Caco-2 (cell line): ENCODE measurements around the gene SYPL1. TPM values are rescaled to one million over a fixed set of nuclear protein-coding genes. Genes with fewer than 3 reads are reported as not detected.

ENCODE experiments used
- BruUV-seq: library from RNA; stranded (reverse); fragments of 400-500 nt; replicated peaks from 2 replicates; lab custom pipeline; 2021; lab: Mats Ljungman, UMichigan
- CTCF ChIA-PET: fragments of 300-600 bp; sonication (Branson Sonifier 250); formaldehyde crosslinking; loops from one replicate; lab custom pipeline; 2022; ENCODE audit warnings: antibody characterized with exemption; lab: Charles Lee
- POLR2A ChIA-PET: fragments of 300-600 bp; sonication (Branson Sonifier 250); formaldehyde crosslinking; loops from one replicate; lab custom pipeline; 2022; ENCODE audit warnings: antibody characterized with exemption; lab: Charles Lee
- DNase-seq, 2 experiments: peaks; one replicate each; pipeline versions ENCODE4 v3.0.0 to v3.0.0-alpha.2; 2020 to 2022
- H3K27me3 ChIP-seq: replicated peaks from 2 replicates; pipeline ENCODE4 v1.6.0; 2011; ENCODE audit warnings: low read length; ENCODE audit not compliant: control insufficient read depth, insufficient read depth
- H3K36me3 ChIP-seq: 2 replicates; pipeline ENCODE4 v1.5.1; 2011; ENCODE audit warnings: low read length; ENCODE audit not compliant: control insufficient read depth, insufficient read depth
- H3K4me1 ChIP-seq: fragments of 250-450 bp; sonication (Bioruptor Pico); 2 replicates; pipeline ENCODE4 v1.5.1; 2020; ENCODE audit warnings: mild to moderate bottlenecking
- H3K4me3 ChIP-seq: 2 replicates; pipeline ENCODE4 v1.5.1; 2011; ENCODE audit warnings: low read depth, mild to moderate bottlenecking, control low read depth, low read length
- H3K9me3 ChIP-seq: fragments of 250-450 bp; sonication (Bioruptor Pico); 2 replicates; pipeline ENCODE4 v1.5.1; 2020; ENCODE audit warnings: mild to moderate bottlenecking, moderate library complexity
- H3K27ac Mint-ChIP-seq: one replicate; pipeline ENCODE4 v1.8.0; 2022; ENCODE audit warnings: mixed read lengths; ENCODE audit not compliant: unreplicated experiment
- H3K27me3 Mint-ChIP-seq: one replicate; pipeline ENCODE4 v1.8.0; 2022; ENCODE audit warnings: mixed read lengths; ENCODE audit not compliant: insufficient read depth, unreplicated experiment
- H3K36me3 Mint-ChIP-seq: one replicate; pipeline ENCODE4 v1.8.0; 2022; ENCODE audit warnings: mild to moderate bottlenecking, mixed read lengths; ENCODE audit not compliant: insufficient read depth, unreplicated experiment
- H3K4me1 Mint-ChIP-seq: one replicate; pipeline ENCODE4 v1.8.0; 2022; ENCODE audit warnings: low read depth, mixed read lengths; ENCODE audit not compliant: unreplicated experiment
- H3K4me3 Mint-ChIP-seq: one replicate; pipeline ENCODE4 v1.8.0; 2022; ENCODE audit warnings: mild to moderate bottlenecking, moderate library complexity, mixed read lengths; ENCODE audit not compliant: unreplicated experiment
- H3K9me3 Mint-ChIP-seq: one replicate; pipeline ENCODE4 v1.8.0; 2022; ENCODE audit warnings: mixed read lengths; ENCODE audit not compliant: unreplicated experiment
- CTCF ChIP-seq, 2 experiments: fragments of 200-600 bp in 1 of 2; IDR thresholded peaks; 1 replicate in 1 of 2; 2 replicates in 1 of 2; pipeline versions ENCODE4 v1.5.1 to v1.8.0; 2011 to 2022; ENCODE audit warnings: antibody characterized with exemption in 1 of 2, control low read depth in 1 of 2, inconsistent platforms in 1 of 2, low read depth in 1 of 2, low read length in 1 of 2, mild to moderate bottlenecking in 1 of 2, moderate library complexity in 1 of 2; ENCODE audit not compliant: insufficient read depth in 1 of 2, severe bottlenecking in 1 of 2, unreplicated experiment in 1 of 2
- intact Hi-C: fragments of 100-400 bp; cut with micrococcal nuclease; formaldehyde crosslinking; loops from one replicate; pipeline ENCODE4 v1.10.0; 2022; ENCODE audit not compliant: unreplicated experiment
- total RNA-seq: library from RNA; stranded (reverse); gene quantifications from 2 replicates; pipeline ENCODE4 v1.2.3, GENCODE V29; 2022

Gene SYPL1
- total RNA-seq, 1 experiment from 2014 or later: 81.0 TPM

GRCh38 chr7:106102387-106102966, 9.6 kb downstream of the SYPL1 start:
- POLR2A ChIA-PET: no interaction called here
- TF ChIP-seq CTCF (IDR thresholded peaks at IDR 0.05; ENCODE audit: insufficient read depth in 1 of 2, low read depth in 1 of 2, low read length in 1 of 2, severe bottlenecking in 1 of 2, unreplicated experiment in 1 of 2): no peak
- H3K9me3 ChIP-seq: no peaks in the 10 kb centered on the region
- Mint-ChIP-seq H3K27ac (no peak overlapping the region), H3K4me1 (peaks cover 7% of the 10 kb centered on the region), H3K36me3 (no peaks in the 10 kb centered on the region), H3K9me3 (no peaks in the 10 kb centered on the region), H3K4me3 (no peak overlapping the region), H3K27me3 (no peaks in the 10 kb centered on the region)
- no peaks in the 10 kb centered on the region; the same call in 1 of the 2 replicates for H3K36me3 ChIP-seq
- CTCF ChIA-PET: interaction anchor here (1.0 to 1.2 kb wide), 2 partner anchors 10 to 52 kb away, joined by 3 read pairs; partner anchors contain the start of gene SYPL1
- no peak overlapping the region for H3K4me3 ChIP-seq
- no TSS peak for BruUV-seq
- intact Hi-C loops: no loop called here
- no peak for DNase-seq
- H3K4me1 ChIP-seq: no peaks in the 10 kb centered on the region
- H3K27me3 ChIP-seq: no peaks in the 10 kb centered on the region

GRCh38 chr7:106101726-106102125, 10.4 kb downstream of the SYPL1 start:
- Mint-ChIP-seq H3K27ac (no peak overlapping the region), H3K36me3 (peaks cover 7% of the 10 kb centered on the region), H3K4me3 (no peak overlapping the region), H3K4me1 (peaks cover 7% of the 10 kb centered on the region), H3K27me3 (no peaks in the 10 kb centered on the region), H3K9me3 (no peaks in the 10 kb centered on the region)
- CTCF ChIA-PET: no interaction called here
- H3K4me3 ChIP-seq: no peak overlapping the region
- H3K9me3 ChIP-seq: no peaks in the 10 kb centered on the region
- no peaks in the 10 kb centered on the region for H3K27me3 ChIP-seq
- intact Hi-C loops: no loop called here
- no peaks in the 10 kb centered on the region; the same call in 1 of the 2 replicates for H3K36me3 ChIP-seq
- DNase-seq: no peak
- no peaks in the 10 kb centered on the region for H3K4me1 ChIP-seq
- POLR2A ChIA-PET: no interaction called here
- no TSS peak for BruUV-seq
- TF ChIP-seq CTCF (IDR thresholded peaks at IDR 0.05; ENCODE audit: insufficient read depth in 1 of 2, low read depth in 1 of 2, low read length in 1 of 2, severe bottlenecking in 1 of 2, unreplicated experiment in 1 of 2): no peak

GRCh38 chr7:106100863-106101629, 11.1 kb downstream of the SYPL1 start:
- Mint-ChIP-seq H3K9me3 (no peaks in the 10 kb centered on the region), H3K4me1 (peaks cover 7% of the 10 kb centered on the region), H3K27ac (no peak overlapping the region), H3K4me3 (no peak overlapping the region), H3K27me3 (no peaks in the 10 kb centered on the region), H3K36me3 (peaks cover 12% of the 10 kb centered on the region)
- no peaks in the 10 kb centered on the region for H3K9me3 ChIP-seq
- H3K36me3 ChIP-seq: no peaks in the 10 kb centered on the region; the same call in 1 of the 2 replicates
- no peak overlapping the region for H3K4me3 ChIP-seq
- POLR2A ChIA-PET: no interaction called here
- CTCF ChIA-PET: no interaction called here
- TF ChIP-seq CTCF (IDR thresholded peaks at IDR 0.05; ENCODE audit: insufficient read depth in 1 of 2, low read depth in 1 of 2, low read length in 1 of 2, severe bottlenecking in 1 of 2, unreplicated experiment in 1 of 2): no peak
- H3K27me3 ChIP-seq: no peaks in the 10 kb centered on the region
- intact Hi-C loops: no loop called here
- no peaks in the 10 kb centered on the region for H3K4me1 ChIP-seq
- no peak for DNase-seq
- no TSS peak for BruUV-seq
